Measurements from ENCODE around the gene PRICKLE1. TPM values are rescaled to one million over a fixed set of nuclear protein-coding genes. Genes with fewer than 3 reads are reported as not detected.

Gene PRICKLE1
- total RNA-seq, 5 donors from 2014 or later (not counting 1 experiment from before 2014, with no cell fraction given) = 0.29 to 1.1 (median 0.43) TPM

DNA sequence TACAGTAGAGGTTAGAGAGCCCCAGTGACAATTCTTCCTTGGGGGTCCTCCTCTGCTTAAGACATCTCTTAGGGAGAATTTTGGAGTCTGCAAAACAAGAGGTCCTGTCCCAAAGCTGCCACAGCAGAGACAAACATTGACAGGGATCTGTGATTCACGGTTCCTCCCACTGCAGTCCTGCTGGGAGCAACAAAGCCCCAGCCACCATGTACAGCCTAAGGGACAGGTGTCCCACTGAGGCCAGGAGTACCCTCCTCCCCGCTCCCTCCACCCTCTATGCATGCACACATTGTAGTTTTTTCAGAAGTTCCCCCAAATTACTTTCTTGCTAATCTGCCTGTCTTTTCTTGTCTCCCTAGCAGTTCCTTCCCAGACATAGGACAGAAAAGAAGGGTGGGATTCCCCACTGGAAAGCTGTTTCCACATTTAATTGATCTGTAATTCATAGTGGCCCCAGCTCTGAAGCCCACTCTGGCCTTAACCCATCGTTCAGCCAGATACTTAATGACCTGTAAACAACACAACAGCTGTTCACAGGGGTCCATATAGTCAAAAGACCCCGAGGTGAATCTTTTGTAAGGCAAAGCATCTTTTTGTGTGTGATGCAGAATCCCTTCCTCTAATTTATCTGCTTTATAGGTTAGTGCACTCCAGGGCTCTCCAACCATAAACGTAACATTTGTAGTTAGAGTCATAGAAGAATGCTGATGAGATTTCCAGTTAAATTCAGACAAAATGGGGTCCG, 13.9 kb upstream of the PRICKLE1 start:
- no peak for ATAC-seq (replicated peaks in 1 of 4)
- WGBS (ENCODE audit: insufficient coverage) = 52% methylated on average over 2 of the region's 6 CpGs
- no peak overlapping the region for H3K27ac ChIP-seq (ENCODE audit: low read length)
- peaks cover 0 to 3% of the 10 kb centered on the region in 2 experiments for H3K27me3 ChIP-seq (replicated peaks in 1 of 2; ENCODE audit: control insufficient read depth in 2 of 2, extremely low read depth in 1 of 2, insufficient read depth in 2 of 2, low read length in 1 of 2)
- no peak overlapping the region for H3K27ac Mint-ChIP-seq
- H3K27me3 Mint-ChIP-seq = peaks cover 6 to 7% of the 10 kb centered on the region in 2 donors
- no peaks in the 10 kb centered on the region for H3K9me3 ChIP-seq
- H3K4me3 Mint-ChIP-seq = no peak overlapping the region
- no peak overlapping the region for H3K4me3 ChIP-seq (ENCODE audit: control insufficient read depth in 1 of 2, extremely low read depth in 1 of 2, low read length in 1 of 2)
- H3K4me1 Mint-ChIP-seq = no peaks in the 10 kb centered on the region
- H3K36me3 Mint-ChIP-seq = no peaks in the 10 kb centered on the region
- H3K36me3 ChIP-seq (ENCODE audit: control insufficient read depth in 2 of 2, extremely low read depth in 1 of 2, insufficient read depth in 1 of 2, low read length in 1 of 2) = no peaks in the 10 kb centered on the region
- DNase-seq = no peak
- no peaks in the 10 kb centered on the region for H3K9me3 Mint-ChIP-seq
- ChIA-PET CTCF (no interaction called here), POLR2A (no interaction called here)
- no peaks in the 10 kb centered on the region for H3K4me1 ChIP-seq (ENCODE audit: control insufficient read depth in 1 of 2, extremely low read depth in 1 of 2, insufficient read depth in 2 of 2, low read length in 2 of 2)

DNA sequence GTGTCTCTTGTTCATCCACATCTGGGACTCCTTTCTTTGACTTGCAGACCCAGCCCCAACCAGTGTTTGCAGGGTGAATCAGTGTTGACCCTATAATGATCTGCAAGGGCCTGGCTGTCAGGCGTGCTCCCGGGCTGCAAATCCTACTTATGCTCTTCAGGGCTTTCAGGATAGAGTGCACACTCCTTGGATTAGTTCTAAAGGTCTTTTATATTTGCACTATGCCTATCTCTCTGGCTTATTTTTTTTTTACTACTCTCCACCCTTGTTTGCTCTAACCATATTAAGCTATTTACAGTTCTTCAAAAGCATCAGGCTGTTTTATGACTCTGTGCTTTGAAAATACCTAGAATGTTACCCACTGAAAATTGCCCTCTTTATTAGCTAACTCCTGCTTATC, 4.3 kb upstream of the PRICKLE1 start:
- CTCF ChIA-PET = no interaction called here

DNA sequence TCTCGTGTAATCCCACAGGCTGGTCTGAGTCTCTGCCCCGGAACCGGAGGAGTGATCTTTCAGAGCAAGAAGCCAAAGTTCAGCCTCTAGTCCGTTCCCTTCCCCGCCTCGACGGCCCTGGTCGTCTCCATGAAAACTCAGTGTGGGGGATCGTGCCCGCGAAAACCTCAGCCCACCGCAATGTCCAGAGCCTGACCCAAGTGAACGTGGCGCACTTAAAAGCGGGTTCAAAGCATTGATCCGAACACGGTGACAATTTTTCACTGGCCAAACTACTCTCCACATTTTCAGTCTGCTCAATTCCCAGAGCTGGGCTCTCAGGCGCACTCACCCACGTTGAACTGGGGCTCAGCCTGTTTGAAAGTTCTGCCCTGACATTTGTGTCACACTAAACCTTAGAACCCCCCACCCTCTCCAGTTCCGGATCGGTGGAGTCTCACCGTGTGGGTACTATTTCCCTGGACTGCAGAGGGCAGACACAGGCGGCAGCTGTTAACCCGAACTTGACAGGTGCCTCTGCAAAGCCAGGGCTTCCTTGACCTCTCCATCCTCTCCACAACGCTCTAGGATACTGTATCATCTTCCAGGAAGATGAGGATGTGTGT, 886 bp upstream of the PRICKLE1 start:
- H3K27me3 Mint-ChIP-seq = peaks cover 58 to 64% of the 10 kb centered on the region in 2 donors
- H3K9me3 ChIP-seq = no peaks in the 10 kb centered on the region
- H3K9me3 Mint-ChIP-seq = no peaks in the 10 kb centered on the region
- H3K36me3 Mint-ChIP-seq = no peaks in the 10 kb centered on the region
- no peak for DNase-seq
- peaks cover 13 to 23% (median 16%) of the 10 kb centered on the region in 3 donors for H3K4me1 Mint-ChIP-seq
- H3K4me3 Mint-ChIP-seq = peak overlapping the region; percentile 70 to 72 (median 70)
- ATAC-seq (replicated peaks in 1 of 4) = no peak
- H3K27ac Mint-ChIP-seq = no peak overlapping the region
- ChIA-PET POLR2A (no interaction called here), CTCF (no interaction called here)
- H3K27me3 ChIP-seq (replicated peaks in 1 of 2; ENCODE audit: control insufficient read depth in 2 of 2, extremely low read depth in 1 of 2, insufficient read depth in 2 of 2, low read length in 1 of 2) = peaks cover 6 to 40% of the 10 kb centered on the region in 2 experiments
- peaks cover 0 to 14% of the 10 kb centered on the region in 2 experiments for H3K4me1 ChIP-seq (ENCODE audit: control insufficient read depth in 1 of 2, extremely low read depth in 1 of 2, insufficient read depth in 2 of 2, low read length in 2 of 2)
- H3K4me3 ChIP-seq (ENCODE audit: control insufficient read depth in 1 of 2, extremely low read depth in 1 of 2, low read length in 1 of 2) = peak overlapping the region in 1 of 2 donors; percentile 49
- H3K36me3 ChIP-seq (ENCODE audit: control insufficient read depth in 2 of 2, extremely low read depth in 1 of 2, insufficient read depth in 1 of 2, low read length in 1 of 2) = no peaks in the 10 kb centered on the region
- 1% methylated on average over 21 of the region's 25 CpGs for WGBS (ENCODE audit: insufficient coverage)
- no peak overlapping the region for H3K27ac ChIP-seq (ENCODE audit: low read length)

More for the DNA sequence above, 4.3 kb upstream of the PRICKLE1 start:
- ATAC-seq (replicated peaks in 1 of 4) = no peak
- Histone ChIP-seq H3K4me1 (ENCODE audit: control insufficient read depth in 1 of 2, extremely low read depth in 1 of 2, insufficient read depth in 2 of 2, low read length in 2 of 2) (peaks cover 0 to 13% of the 10 kb centered on the region in 2 experiments), H3K36me3 (ENCODE audit: control insufficient read depth in 2 of 2, extremely low read depth in 1 of 2, insufficient read depth in 1 of 2, low read length in 1 of 2) (no peaks in the 10 kb centered on the region), H3K4me3 (ENCODE audit: control insufficient read depth in 1 of 2, extremely low read depth in 1 of 2, low read length in 1 of 2) (no peak overlapping the region), H3K27me3 (replicated peaks in 1 of 2; ENCODE audit: control insufficient read depth in 2 of 2, extremely low read depth in 1 of 2, insufficient read depth in 2 of 2, low read length in 1 of 2) (peaks cover 4 to 32% of the 10 kb centered on the region in 2 experiments), H3K9me3 (no peaks in the 10 kb centered on the region), H3K27ac (ENCODE audit: low read length) (no peak overlapping the region)
- POLR2A ChIA-PET = no interaction called here
- DNase-seq = no peak
- H3K4me3 Mint-ChIP-seq = no peak overlapping the region
- H3K27ac Mint-ChIP-seq = no peak overlapping the region
- WGBS (ENCODE audit: insufficient coverage) = 70% methylated on average over 2 of the region's 2 CpGs
- no peaks in the 10 kb centered on the region for H3K36me3 Mint-ChIP-seq
- H3K4me1 Mint-ChIP-seq = peaks cover 8 to 13% (median 12%) of the 10 kb centered on the region in 3 donors
- H3K27me3 Mint-ChIP-seq = peaks cover 47 to 54% of the 10 kb centered on the region in 2 donors
- H3K9me3 Mint-ChIP-seq = peaks cover 0 to 4% (median 0%) of the 10 kb centered on the region in 3 donors

DNA sequence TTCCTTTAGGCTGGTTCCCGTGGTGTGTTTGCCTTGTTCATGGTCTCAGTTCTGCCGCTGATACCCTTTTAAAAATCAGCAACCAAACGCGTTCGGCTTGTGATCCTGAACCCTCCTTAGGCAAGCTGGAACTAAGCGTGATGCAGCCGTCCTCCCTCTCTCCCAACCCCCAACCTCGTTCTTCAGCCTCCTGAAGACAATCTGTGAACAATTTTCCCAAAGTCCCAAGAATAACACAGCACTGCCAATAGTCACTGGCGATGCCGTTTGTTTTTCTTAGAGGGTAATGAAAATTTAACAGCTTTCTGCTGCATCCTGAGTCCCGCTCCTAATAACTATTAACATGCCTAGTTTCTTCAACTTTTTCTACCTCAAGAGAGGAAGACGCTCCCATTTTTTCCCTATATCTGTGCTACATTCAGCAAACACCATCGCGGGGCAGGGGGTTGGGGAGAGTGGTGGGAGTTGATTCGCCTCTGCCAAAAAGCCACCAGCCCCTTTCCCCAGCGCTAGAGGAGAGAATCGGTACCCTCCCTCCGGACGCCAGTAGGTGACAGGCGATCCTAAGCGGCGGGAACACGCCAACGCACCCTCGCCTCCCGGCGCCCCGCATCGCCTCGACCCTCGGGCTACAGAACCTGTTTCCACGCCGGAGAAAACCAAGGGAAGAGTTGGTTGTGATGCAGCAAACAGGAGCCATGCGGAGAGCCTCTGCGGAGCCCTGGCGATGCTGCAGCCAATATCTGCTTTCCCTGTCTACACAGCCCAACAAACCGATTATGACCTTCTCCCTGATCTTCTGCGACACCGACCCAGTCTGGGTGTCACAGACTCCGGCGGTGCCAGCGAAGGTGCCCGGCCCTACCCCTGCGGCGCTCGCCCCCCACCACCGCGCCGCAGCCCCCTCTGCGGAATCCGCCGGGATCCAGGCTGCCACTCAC, 752 bp downstream of the PRICKLE1 start:
- Histone ChIP-seq H3K36me3 (ENCODE audit: control insufficient read depth in 2 of 2, extremely low read depth in 1 of 2, insufficient read depth in 1 of 2, low read length in 1 of 2) (no peaks in the 10 kb centered on the region), H3K4me3 (ENCODE audit: control insufficient read depth in 1 of 2, extremely low read depth in 1 of 2, low read length in 1 of 2) (peak overlapping the region in 1 of 2 donors; percentile 49), H3K27ac (ENCODE audit: low read length) (no peak overlapping the region), H3K27me3 (replicated peaks in 1 of 2; ENCODE audit: control insufficient read depth in 2 of 2, extremely low read depth in 1 of 2, insufficient read depth in 2 of 2, low read length in 1 of 2) (peaks cover 9 to 40% of the 10 kb centered on the region in 2 experiments), H3K4me1 (ENCODE audit: control insufficient read depth in 1 of 2, extremely low read depth in 1 of 2, insufficient read depth in 2 of 2, low read length in 2 of 2) (peaks cover 0 to 14% of the 10 kb centered on the region in 2 experiments), H3K9me3 (no peaks in the 10 kb centered on the region)
- CTCF ChIA-PET = no interaction called here
- Mint-ChIP-seq H3K9me3 (no peaks in the 10 kb centered on the region), H3K4me3 (peak overlapping the region; percentile 50 to 62 (median 56)), H3K27ac (no peak overlapping the region), H3K27me3 (peaks cover 55% of the 10 kb centered on the region in 2 donors), H3K4me1 (peaks cover 13 to 23% (median 16%) of the 10 kb centered on the region in 3 donors), H3K36me3 (no peaks in the 10 kb centered on the region)
- POLR2A ChIA-PET = no interaction called here
- WGBS (ENCODE audit: insufficient coverage) = 11% methylated on average over 27 of the region's 52 CpGs
- ATAC-seq (replicated peaks in 1 of 4) (no peak), DNase-seq (peak in 1 of 35 experiments; percentile 1)

DNA sequence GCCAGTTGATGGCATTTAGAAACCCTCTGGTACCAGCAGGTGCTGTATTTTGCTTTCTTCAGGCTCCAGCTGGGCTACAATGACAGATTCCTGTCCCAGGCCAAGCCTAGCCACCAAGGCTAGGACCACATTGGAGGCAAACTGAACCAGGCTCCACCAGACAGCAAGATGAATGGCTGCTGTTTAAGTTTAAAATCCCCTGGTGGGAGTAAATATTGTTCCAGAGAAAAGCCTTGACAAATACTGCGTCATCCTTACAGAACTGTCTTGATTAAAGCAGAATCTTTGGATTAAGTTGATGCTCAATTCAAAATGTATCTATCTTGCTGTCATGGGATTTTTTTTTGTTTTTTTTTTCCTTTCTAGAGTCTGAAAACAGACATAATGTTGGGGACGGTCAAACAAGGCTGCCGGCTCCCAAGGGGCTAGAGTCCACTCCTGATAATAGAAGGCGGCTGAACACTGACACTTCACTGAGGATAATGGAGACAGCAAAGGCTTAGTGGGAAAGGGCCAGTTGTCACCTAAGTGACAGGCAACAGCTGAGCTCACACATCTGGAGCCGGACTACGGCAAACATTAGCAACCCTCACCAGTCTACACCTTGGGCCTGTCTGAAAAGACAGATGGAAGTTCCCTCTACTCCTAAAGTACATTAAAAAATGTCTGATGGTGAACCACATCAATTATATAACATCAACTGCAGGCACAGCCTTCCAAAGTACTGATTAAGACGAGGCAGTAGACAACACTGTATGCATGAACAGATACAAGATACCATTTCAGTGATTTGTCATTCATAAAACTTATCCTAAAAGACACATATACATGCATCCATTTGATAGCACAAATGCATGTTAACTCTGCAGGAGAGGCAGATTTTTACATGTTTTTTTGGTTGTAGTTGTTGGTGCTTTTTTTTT, 1.7 kb downstream of the PRICKLE1 start:
- CTCF ChIA-PET = no interaction called here
- Mint-ChIP-seq H3K27ac (no peak overlapping the region), H3K9me3 (no peaks in the 10 kb centered on the region), H3K36me3 (no peaks in the 10 kb centered on the region), H3K4me3 (peak overlapping the region in 2 of 3 donors; percentile 56 to 62), H3K4me1 (peaks cover 13 to 23% (median 16%) of the 10 kb centered on the region in 3 donors), H3K27me3 (peaks cover 49% of the 10 kb centered on the region in 2 donors)
- Histone ChIP-seq H3K4me1 (ENCODE audit: control insufficient read depth in 1 of 2, extremely low read depth in 1 of 2, insufficient read depth in 2 of 2, low read length in 2 of 2) (peaks cover 0 to 14% of the 10 kb centered on the region in 2 experiments), H3K27me3 (replicated peaks in 1 of 2; ENCODE audit: control insufficient read depth in 2 of 2, extremely low read depth in 1 of 2, insufficient read depth in 2 of 2, low read length in 1 of 2) (peaks cover 9 to 32% of the 10 kb centered on the region in 2 experiments), H3K27ac (ENCODE audit: low read length) (no peak overlapping the region), H3K4me3 (ENCODE audit: control insufficient read depth in 1 of 2, extremely low read depth in 1 of 2, low read length in 1 of 2) (no peak overlapping the region), H3K9me3 (no peaks in the 10 kb centered on the region), H3K36me3 (ENCODE audit: control insufficient read depth in 2 of 2, extremely low read depth in 1 of 2, insufficient read depth in 1 of 2, low read length in 1 of 2) (no peaks in the 10 kb centered on the region)
- 98% methylated on average over 5 of the region's 7 CpGs for WGBS (ENCODE audit: insufficient coverage)
- POLR2A ChIA-PET = no interaction called here
- no peak for DNase-seq
- ATAC-seq (replicated peaks in 1 of 4) = no peak

Measured in T-cell (primary cell).